AG09309 (cell line): ENCODE results near the gene TMED4.

Source experiments
- DNase-seq: peaks from one replicate; pipeline ENCODE4 v3.0.0-alpha.2; 2010; ENCODE audit warnings: low read depth
- H3K4me3 ChIP-seq: 2 replicates; pipeline ENCODE4 v1.5.1; 2011; ENCODE audit warnings: mild to moderate bottlenecking, low read depth, low read length, moderate library complexity; ENCODE audit not compliant: control insufficient read depth
- TF ChIP-seq, protein P1 (sequence below): IDR thresholded peaks from 2 replicates; pipeline ENCODE4 v1.5.1; 2011; ENCODE audit warnings: mild to moderate bottlenecking, low read depth, low read length, inconsistent platforms; ENCODE audit not compliant: insufficient read depth, control insufficient read depth; ENCODE audit errors: missing control alignments

The TMED4 gene

DNA sequence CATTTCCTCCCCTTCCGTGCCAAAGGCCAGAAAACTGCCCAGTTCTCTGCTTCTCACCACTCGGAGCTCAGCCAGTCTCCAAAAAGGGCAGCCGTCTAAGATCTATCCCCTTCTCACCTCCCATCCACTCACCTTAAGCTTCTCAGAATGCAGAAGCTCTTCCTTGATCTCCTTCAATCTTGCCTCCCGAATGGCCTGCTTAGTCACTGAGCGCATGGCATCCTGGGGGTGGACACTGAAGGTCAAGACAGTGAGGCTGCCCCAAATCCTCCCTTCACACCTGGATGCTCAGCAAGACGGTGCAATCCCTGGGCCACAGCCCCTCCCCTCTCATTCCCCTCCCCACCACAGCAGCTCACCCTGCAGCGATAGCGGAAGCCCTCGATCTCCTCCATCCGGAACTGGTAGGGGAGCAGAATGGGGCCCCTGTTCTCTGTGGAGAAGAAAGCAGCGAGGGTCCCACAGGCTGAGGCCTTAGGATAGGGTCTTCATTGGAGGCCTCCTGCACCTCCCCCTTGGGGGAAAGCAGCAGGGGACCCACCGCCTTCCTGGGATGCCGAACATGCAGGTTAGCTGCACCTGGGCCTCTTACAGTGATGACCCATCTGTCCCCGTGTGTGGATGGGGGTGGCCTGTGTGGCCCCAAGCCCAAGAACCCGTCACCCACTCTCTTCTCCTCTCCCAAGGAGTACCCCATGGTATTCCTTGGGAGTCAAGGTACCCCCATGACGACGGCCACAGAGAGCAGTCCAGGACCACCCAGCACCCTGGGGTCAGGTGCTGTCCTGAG, 13.1 kb downstream of the TMED4 start:
- DNase-seq, result no peak
- TF ChIP-seq, protein P1, sequence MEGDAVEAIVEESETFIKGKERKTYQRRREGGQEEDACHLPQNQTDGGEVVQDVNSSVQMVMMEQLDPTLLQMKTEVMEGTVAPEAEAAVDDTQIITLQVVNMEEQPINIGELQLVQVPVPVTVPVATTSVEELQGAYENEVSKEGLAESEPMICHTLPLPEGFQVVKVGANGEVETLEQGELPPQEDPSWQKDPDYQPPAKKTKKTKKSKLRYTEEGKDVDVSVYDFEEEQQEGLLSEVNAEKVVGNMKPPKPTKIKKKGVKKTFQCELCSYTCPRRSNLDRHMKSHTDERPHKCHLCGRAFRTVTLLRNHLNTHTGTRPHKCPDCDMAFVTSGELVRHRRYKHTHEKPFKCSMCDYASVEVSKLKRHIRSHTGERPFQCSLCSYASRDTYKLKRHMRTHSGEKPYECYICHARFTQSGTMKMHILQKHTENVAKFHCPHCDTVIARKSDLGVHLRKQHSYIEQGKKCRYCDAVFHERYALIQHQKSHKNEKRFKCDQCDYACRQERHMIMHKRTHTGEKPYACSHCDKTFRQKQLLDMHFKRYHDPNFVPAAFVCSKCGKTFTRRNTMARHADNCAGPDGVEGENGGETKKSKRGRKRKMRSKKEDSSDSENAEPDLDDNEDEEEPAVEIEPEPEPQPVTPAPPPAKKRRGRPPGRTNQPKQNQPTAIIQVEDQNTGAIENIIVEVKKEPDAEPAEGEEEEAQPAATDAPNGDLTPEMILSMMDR, result no peak

DNA sequence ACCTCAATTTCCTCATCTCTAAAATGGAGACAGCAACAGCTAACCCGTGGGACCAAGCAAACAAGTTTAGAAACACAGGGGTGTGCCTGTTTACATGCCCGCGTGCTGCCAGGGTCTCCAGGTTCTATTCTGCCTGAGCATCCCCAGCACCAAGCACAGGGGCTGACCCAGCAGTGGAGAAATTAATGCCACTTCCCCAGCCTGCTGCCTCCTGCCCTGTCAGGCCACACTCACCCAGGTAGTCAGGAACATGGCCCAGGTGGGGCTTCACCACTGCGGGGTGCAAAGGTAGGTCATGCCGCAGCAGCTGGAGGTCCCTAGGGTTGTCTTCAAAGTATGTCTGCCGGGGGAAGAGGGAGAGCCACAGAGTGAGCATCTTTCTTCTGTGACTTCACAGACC, 14.1 kb downstream of the TMED4 start:
- no peak overlapping the region for H3K4me3 ChIP-seq
- no peak for DNase-seq
- TF ChIP-seq, protein P1, result no peak

More for the DNA sequence above, 13.1 kb downstream of the TMED4 start:
- no peak overlapping the region for H3K4me3 ChIP-seq

DNA sequence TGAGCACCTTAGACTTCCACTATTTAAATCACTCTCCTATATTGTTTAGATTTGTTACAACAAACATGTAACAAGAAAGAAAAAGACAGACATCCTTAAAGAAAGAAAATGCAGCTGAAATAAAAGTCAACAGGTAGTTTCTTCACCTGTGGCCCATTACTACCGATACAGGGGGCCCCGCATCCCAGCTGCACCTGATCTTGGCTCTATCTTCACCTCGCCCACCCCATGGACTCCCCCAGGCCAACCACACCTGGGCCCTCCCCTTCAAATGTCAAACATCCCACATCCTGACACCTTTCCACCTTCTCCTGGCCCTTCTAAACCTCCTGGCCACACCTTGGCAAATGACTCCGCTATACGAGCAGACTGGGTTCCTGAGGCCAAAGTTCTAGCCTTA, 15.4 kb downstream of the TMED4 start:
- no peak overlapping the region for H3K4me3 ChIP-seq
- TF ChIP-seq, protein P1, result no peak

DNA sequence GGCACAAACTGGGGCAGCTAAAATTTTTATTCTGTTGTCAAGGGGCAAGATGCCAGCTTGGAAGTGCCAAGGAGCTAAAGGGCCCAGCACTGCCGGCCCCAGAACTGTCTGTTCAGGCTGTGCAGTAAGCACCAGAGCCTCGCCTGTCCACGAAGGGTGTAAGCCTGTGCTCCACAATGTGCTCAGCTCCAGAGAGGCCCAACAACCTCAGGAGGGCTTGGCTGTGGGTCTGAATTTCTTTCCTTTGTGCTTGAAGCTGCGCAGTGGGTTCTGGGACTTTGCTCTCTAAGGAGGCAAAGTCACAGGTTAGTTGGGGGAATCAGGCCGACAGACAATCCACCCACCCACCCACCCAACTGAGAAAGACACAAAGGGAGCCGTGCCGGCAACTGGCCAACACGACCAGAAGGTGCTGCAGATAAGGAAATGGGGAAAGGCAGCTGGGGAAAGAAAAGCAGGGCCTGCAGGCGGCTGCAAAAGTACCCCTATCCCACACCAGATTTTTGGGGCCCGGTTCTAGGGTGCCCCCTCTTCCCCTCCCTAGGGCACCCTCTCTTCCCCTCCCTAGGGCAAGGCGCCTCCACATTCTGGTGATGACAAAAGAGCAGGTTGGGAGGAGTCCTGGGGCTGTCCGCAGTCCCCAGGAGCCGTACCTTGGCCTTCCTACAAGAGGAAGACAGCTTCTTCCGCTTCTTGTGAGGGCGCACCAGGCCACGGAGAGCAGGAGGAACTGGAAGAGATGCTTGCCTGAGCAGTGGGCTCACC, 16.1 kb downstream of the TMED4 start:
- TF ChIP-seq, protein P1, result no peak
- H3K4me3 ChIP-seq, result no peak overlapping the region
- no peak for DNase-seq

More for the DNA sequence above, 15.4 kb downstream of the TMED4 start:
- no peak for DNase-seq

DNA sequence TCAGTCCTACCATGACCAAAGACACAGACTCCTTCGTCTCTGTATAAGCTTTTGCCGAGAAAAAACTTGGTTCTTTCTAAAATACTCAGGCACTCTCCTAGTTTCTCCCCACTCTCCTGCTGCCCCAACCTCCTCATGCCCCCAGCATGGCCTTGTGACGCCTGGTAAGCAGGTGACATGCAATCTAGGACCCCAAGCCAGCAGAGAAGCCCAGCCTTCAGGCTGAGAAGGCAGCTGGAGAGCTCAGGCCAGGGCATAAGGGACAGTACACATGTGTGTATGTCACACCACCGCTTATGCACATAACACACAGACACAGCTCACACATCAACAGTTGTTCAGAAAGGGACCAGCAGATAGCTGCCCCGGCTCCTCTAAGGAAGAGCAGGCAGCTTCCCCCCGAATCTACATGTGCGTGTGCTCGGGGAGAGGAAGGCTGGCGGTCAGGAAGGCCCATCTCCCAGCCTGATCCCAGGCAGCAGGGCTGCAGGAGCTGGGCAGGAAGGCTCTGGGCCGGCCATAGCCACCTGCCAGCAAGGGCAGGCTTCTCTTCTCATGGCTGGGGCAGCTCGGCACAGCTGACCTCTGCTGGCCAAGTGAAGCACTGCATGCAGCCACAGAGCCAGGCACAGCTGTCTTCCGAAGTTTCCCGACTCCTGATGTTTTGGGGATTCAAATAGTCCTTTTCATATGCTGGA, 16.8 kb downstream of the TMED4 start:
- TF ChIP-seq, protein P1, result peak; percentile 97
- DNase-seq, result no peak
- no peak overlapping the region for H3K4me3 ChIP-seq

DNA sequence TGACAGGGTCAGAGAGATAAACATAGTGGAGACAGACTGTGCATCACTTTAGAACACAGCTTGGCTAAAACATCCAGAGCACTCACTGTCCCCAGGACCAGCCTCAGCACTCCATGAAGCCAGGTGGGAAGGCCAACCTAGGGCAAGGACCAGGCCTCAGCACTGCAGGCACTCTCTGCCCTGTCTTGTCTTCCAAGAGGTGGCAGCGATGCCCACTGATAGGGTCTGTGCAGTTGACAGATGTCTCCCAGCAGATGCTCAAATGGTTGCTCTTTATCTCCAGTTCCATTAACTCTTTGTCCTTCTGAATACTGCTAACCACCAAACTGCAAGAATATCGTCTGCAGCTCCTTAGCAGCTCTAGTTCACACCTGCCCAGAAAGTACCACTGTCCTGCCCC, 17.4 kb downstream of the TMED4 start:
- TF ChIP-seq, protein P1, result no peak
- no peak overlapping the region for H3K4me3 ChIP-seq
- no peak for DNase-seq
